ENCODE measurements around the gene KBTBD12.
"Not testable (repeated sequence)": the region's sequence is repeated elsewhere in the genome, so short reads cannot be mapped to it uniquely, and the experiment has no call there.

Gene KBTBD12

DNA sequence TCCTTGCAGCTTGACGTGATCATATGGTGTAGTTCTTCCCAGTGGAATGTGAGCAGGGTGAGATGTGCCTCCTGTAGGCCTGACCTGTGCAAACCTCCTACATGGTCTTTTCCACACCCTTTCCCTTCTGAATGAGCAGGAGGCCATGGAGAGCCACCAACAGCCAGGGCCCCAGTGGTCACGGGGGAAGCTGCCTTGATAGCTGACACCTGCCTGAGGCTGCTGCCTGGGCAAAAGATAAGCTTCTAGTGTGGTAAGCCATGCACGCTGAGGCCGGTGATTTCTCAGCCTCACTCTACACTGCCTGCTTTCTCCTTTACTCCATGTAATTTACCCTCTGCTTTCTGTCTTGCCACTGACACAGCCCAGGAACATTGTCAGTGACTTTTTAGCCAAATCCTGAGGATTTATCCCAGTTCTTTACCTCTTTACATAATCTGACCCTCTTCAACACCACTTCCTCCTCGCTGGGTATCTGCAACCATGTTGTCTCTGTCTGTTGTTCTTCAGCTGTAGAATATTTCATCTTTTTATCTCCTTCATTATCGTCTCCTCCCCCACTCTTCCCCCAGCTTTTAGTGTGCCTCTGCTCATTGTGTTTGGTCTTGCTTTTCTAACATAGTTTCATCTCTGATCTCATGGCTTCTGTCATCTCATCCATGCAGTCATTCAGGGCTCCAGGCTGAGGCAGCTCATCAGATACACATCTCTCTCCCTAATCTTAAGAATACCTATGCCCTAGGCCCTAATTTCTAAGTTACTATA lies 11.2 kb upstream of the KBTBD12 start:
- no peak for DNase-seq

DNA sequence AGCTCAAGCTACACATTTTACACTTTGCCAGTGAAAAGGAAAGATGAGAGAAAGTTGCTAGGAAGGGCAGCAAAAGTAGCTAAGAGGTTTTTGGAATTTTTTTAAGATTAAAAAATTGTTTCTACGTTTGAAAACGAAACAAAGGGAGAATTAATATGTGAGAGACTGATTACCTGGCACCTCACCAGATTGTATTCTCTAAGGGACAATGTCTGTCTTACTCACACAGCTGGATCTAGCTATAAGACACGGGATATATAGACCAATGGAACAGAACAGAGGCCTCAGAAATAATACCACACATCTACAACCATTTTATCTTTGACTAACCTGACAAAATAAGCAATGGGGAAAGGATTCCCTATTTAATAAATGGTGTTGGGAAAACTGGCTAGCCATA lies 9.5 kb upstream of the KBTBD12 start:
- DNase-seq = no peak

DNA sequence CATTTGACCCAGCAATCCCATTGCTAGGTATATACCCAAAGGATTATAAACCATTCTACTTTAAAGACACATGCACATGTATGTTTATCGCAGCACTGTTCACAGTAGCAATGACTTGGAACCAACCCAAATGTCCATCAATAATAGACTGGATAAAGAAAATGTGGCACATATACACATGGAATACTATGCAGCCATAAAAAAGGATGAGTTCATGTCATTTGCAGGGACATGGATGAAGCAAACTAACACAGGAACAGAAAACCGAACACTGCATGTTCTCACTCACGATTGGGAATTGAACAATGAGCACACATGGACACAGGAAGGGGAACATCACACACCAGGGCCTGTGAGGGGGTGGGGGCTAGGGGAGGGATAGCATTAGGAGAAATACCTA lies 8.4 kb upstream of the KBTBD12 start:
- not testable (repeated sequence) for DNase-seq

DNA sequence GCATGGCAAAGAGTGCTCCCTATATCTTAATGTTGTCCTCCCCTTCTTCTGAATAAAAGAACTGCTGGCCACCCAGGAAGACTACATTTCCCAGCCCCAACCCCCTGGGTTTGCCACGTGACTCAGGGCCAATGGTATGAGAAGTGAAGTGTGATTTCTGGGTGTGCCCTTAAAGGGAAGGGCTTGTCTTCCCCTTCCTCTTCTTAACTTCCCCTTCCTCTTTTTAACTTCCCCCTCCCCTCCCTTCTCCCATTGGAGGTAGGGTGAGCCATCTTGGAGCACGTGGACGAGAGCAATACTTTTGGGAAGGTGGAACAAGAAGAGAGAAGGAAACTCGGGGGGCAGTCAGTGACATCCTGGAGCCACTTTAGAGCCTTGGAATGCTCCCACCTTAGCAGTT lies 6.8 kb upstream of the KBTBD12 start:
- no peak for DNase-seq

DNA sequence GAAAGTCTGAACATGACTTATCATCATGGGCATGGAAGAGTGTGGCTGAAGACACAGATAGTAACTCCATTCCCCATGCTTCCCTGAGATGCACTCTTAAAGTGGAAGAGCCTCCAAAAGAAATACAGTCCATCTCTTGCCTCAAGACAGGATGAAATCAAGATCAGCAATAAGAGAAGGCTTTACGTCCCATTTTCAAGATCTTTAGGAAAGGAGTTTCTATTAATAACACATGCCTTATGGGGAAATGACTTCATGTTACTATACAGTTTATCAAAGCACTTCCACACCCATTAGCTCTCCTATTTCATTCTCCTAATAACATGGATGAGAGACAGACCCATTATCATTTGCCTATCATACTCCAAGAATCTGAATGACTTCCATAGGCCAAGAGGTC lies 6.1 kb upstream of the KBTBD12 start:
- no peak for DNase-seq

DNA sequence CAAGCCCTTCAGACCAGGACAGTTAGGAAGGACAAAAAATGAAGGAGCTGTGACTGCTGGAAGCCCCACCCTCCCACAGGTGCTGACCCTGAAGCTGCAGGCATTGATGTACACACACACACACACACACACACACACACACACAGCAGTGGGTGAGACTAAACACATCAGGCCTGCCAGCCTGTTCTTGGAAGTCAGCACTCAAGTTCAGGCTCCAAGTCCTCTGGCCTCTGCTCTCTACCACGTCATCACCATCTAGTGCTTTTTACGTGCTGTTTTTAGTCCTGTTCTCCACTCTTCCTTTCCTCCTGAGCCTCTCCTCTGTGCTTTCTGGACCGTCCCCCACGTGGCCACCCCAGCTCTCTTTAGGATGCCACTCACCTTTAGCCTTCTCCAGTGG lies 5.4 kb upstream of the KBTBD12 start:
- DNase-seq = no peak

DNA sequence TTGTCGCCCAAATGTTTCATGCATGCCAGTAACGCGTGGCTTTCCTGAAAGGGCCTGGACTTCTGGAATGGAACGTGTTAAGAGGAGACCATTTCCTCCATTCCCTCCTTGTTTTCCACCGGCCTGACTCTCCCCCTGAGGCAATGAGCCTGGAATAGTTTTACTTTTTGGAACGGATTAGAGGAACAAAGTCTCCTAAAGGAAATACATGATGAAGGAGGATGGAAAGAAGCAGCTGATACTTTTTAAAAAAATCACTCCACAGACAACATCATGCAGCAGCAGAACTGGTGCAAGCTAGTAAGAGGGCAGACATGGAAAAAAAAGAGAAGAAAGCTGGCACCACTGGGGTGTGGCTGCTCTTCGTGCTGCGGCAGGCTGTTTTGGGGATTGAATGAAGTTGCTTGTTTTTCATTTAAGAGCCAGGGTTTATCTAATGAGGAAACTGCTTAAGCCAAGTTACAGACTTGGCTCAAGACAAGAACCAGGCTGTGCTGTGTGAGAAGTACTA lies 3.6 kb upstream of the KBTBD12 start:
- DNase-seq = no peak

DNA sequence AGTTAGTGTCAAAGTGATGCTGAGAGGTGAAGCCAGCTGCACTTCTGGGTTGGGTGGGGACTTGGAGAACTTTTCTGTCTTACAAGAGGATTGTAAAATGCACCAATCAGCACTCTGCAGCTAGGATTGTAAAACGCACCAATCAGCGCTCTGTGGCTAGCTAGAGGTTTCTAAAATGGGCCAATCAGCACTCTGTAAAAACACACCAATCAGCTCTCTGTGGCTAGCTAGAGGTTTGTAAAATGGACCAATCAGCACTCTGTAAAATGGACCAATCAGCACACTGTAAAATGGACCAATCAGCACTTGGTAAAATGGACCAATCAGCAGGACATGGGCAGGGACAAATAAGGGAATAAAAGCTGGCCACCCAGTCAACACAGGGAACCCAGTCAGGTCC lies 1.2 kb upstream of the KBTBD12 start:
- not testable (repeated sequence) for DNase-seq

DNA sequence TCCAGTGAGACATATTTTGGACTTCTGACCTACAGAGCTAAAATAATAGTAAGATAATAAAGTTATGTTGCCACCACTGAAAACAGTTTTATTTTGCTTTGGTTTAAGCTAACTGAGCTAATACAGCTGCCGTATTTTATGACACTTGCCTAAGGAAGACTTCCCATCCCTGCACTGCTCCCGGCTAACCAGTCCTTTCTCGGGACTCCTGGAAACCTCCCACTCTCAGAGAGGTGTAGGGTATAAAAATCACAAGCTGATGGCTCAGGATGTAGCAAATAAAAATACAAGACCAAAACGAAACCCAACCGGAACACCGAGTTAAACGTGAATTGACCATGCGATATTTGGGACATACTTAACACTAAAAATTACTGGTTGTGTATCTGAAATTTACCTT lies 448 bp upstream of the KBTBD12 start:
- no peak for DNase-seq

DNA sequence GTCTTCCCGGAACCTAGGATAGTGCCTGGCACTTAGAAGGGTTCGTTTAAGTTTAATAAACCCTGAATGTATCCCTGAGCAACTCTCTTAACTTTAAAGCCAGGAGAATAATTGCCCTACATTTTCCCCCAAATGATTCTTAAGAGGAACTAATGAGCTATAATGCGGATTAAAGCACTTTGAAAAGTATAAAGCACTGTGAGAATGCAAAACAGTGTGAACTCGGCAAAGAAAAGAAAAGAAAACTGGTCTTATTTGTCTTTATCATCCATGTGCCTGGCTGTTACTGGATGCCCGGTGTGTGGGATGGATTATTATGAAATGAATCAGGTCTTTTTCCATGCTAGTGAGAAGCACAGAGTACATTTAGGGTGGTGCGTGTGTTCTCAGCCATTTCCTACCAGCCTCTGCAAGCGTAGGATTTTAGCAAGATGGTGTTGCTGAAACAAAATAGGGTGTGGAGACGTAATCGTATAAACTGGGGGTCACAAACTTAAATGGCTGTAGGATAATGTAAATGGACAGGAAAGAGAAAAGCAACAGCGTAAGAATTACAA lies 983 bp downstream of the KBTBD12 start:
- peak; percentile 53 for DNase-seq

DNA sequence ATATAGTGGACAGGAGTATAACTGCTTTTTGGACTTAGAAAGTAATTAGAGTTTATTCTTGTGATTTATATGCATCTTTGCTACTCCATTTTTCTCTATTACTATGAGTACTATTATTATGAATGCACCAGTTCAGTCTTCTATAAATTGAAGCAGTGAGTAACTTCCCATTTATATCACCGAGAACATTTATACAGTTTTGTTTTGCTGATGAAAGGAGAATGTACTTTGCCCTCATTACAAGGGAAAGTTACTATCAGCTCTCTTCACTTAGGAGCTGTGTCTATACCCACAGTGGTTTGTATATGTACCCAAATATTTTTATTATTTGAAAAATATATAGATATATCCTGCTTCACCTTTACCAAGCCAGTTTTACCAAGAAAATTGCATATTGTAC lies 5.7 kb downstream of the KBTBD12 start:
- no peak for DNase-seq

DNA sequence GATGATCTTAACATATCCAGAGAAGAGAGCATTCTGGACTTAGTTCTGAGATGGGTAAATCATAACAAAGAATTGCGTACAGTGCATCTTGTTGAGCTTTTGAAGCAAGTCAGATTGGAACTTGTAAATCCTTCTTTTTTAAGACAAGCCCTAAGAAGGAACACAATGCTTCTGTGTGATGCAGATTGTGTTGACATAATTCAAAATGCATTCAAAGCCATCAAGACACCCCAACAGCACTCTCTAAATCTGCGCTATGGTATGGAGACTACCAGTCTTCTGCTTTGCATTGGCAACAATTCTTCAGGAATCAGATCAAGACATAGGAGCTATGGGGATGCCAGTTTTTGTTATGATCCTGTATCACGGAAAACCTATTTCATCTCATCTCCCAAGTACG lies 8.6 kb downstream of the KBTBD12 start:
- no peak for DNase-seq

DNA sequence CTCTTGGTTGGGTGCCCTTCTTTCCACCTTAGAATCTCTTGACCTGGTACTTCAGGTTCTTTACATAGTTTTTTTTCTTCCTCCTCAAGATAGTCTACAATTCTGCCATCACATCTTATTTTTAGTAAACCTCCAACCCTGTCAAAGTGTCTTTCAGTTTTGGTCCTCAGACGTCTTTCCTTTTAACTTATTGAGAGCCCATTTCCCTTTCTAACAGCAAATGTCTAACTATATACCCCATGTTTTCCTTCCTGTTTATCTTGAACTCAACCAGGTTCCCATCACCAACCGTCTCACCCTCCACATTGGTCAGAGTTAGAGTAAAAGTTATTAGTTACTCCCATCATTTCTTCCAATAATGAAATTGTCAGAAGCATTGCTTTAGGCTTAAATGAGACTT lies 10.4 kb downstream of the KBTBD12 start:
- DNase-seq = no peak

DNA sequence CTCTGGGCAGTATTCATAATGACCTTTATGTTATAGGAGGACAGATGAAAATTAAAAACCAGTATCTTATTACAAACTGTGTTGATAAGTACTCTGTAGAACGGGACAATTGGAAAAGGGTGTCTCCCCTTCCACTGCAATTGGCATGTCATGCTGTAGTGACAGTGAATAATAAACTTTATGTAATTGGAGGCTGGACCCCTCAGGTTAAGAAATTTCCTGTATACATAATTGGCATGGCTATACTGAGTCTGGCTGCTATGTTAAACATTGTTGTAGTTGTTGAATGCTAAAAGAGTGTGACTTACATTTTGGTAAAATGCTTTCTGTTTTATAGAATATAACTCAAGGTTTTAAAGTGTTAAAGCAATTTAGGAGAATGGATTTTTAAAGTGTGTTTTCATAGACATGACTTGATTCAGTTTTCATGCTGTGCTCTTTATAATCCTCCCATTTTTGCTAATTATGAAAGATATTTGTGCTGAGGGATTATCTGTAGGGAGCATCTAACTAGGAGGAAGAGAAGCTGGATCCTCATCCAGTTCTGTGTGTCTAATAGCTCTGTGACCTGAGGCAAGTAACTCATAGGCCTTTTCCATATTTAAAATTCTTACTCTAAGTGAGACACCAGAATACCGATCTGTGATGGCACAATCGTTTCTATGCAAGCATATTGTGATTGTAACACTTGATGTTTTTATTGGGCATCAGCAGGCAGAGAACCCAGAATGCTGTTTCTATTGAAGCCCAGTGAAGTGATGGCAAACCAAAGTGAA lies 13.0 kb downstream of the KBTBD12 start:
- DNase-seq = no peak

DNA sequence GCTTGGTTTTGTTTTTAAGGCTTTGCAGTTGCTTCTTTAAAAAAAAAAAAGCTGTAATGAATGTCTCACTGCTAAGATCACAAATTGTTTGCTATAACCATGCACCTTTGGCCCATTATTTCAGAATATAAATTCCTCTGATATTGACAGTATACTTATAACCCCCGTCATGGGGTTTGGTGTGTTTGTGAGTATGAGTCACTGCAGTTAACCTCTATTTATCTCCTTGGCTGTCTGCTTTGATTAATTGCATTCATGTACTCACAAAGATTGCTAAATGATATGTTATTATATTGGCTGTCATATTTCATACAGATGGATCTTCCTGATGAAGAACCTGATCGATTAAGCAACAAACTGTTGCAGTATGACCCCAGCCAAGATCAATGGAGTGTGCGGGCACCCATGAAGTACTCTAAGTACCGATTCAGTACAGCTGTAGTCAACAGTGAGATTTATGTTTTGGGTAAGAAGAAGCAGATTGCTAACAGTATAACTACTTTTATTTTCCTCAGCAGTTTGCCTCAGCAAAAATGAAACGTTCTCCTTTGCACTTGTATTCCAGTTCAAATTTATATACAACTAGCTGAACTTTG lies 14.9 kb downstream of the KBTBD12 start:
- no peak for DNase-seq

DNA sequence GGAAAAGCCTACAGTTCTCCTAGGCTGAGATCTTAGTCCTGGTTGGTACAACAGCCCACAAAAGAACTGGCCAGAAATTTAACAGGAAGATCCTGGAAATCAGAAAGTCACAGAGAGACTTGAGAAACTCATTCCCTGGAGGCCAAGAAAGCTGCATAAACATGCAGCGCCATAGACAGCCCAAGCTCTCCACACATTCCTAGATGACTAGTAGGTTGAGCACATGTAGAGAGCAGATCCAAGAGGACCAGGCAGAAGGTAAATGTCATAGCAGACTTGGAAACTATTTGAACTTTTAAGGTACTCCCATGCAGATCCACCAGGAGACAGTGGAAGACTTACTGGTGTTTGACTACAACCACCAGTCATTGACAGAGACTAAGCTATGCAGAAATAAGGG lies 18.4 kb downstream of the KBTBD12 start:
- no peak for DNase-seq

DNA sequence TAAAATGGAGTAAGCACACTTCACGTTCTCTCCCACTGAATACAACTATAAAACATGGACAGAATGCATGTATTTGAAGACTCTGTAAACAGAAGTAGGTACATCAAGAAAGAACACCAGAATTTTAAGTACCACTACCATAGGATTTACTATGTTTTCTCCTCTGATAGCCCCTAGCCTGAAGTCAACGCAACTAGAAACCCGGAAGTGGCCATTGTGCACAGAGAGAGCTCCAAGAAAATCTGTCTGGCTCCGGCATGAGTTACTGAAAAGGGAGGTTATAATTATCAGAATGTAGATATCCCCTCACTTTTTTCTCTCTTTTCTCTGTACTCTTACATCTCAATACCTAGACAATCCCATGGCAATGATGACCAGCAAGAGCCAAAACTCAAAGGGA lies 23.8 kb downstream of the KBTBD12 start:
- DNase-seq = no peak

DNA sequence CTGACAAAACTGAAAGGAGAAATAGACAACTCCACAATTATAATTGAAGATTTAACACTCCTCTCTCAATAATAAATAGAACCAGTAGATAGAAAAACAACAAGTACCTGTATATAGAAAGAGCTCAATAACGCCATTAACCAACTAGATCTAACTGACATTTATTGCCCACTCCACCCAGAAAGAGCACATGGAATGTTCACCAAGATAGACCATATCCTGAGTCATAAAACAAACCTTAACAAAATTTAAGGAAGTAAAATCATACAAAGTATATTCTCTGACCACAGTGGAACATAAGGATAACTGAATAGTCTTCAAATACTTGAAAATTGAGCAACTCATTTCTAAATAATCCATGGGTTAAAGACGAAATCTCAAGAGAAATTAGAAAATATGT lies 25.1 kb downstream of the KBTBD12 start:
- DNase-seq = no peak

DNA sequence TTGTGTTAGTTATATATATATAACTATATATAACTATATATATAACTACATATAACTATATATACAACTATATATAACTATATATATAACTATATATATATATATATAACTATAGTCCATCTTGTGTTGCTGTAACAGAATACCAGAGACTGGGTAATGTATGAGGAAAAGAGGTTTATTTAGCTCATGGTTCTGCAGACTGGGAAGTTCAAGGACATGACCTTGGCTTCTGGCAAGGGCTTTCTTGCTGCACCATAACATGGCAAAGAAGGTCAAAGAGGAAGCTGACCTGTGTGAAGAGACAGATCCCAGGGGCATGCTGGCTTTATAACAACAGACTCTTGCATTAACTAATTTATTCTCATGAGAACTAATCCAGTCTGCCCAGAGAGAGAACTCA lies 27.6 kb downstream of the KBTBD12 start:
- no peak for DNase-seq

DNA sequence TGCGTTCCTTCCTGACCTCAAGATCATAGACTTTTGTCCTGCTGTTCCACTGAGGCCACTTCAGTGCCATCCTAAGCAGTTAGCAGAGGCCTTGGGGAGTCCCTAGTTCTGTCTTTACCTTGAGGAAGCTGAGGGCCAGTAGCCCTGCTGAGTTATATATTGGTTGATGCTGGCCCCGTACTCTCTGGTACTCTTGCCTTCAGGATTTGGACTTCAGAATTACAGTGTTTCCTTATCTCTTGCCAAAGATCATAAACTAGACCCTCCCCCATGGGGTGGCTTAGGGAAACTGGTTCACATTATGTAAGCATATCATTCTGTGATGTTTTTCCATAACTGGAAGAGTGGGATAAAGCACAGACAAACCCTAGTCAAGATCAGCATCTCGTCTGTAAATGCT lies 33.2 kb downstream of the KBTBD12 start:
- DNase-seq = no peak

DNA sequence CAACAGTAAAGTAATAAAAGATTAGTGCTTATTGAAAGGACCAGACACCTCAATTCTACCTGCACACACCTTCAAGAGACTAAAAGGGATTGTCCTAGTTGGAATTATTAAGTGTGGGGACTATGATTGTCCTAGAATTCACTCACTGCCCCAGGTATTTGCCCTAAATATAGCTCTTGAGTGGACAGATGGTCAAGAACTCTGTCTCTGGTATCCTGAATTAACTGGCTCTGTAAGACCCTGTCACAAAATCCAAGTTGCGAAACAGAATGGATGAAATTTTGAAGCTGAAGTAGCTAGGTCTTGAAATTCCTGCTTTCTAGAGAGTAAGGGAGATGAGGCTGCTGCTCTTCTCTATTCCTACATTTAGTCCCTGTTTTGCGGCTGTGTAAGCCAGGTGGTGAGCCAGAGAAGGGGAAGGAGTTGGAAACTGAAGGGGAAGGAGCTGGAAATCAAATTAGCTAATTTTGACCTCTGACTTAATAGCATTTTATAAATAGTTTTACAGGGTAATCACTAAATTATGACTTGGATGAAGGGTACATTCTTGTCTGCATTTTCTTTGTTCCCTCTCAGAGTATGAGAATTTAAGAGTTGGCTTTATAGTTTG lies 34.5 kb downstream of the KBTBD12 start:
- no peak for DNase-seq

DNA sequence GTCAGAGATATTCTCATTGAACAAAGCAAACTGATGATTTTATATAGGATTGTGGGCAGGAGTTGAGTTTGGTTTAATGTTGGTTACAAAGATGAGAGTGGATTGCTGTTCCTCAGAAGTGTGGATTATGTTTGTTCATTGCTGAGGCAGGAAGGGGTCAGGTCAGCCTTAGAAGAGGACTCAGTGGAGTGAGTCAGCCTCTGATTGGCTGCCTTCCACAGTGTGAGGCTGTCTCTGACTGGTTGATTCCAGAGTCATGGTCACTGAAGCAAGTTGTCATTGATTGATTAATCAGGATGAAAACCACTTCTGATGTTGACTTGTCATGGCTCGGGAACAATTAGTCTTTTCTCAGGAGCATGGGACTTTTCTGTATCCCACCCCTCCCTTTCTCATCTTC lies 36.2 kb downstream of the KBTBD12 start:
- DNase-seq = no peak

Data from NCI-H1092 treated with DMSO at 0.1 percent for 48 hours (cell line).